Dermis microvascular lymphatic vessel endothelial cell (primary cell): Measurements from ENCODE around the gene IL6ST. TPM values are rescaled to one million over a fixed set of nuclear protein-coding genes. Genes with fewer than 3 reads are reported as not detected.
"Not testable (repeated sequence)": the region's sequence is repeated elsewhere in the genome, so short reads cannot be mapped to it uniquely, and the experiment has no call there.

Source experiments
- DNase-seq, 2 donors: peaks; one replicate each; pipeline versions ENCODE4 v3.0.0 to v3.0.0-alpha.2; 2010; ENCODE audit warnings: low read depth in 2 of 2
- total RNA-seq: library from RNA; depleted of rRNA; stranded (reverse); fragments of >200 nt; gene quantifications from 2 replicates; pipeline ENCODE4 v1.2.1, GENCODE V29; 2014

Gene IL6ST
- total RNA-seq, 1 donor from 2014 or later: 501 TPM

- no peak for DNase-seq
Observed at GRCh38 chr5:55966284-55966683, 28.5 kb downstream of the IL6ST start.

- no peak for DNase-seq
Observed at GRCh38 chr5:55965525-55965924, 29.2 kb downstream of the IL6ST start.

GRCh38 chr5:55960779-55961178 is 34.0 kb downstream of the IL6ST start:
- DNase-seq: no peak

- no peak for DNase-seq
Observed at GRCh38 chr5:55959208-55959607, 35.6 kb downstream of the IL6ST start.

- not testable (repeated sequence) for DNase-seq
Observed at GRCh38 chr5:55941154-55941553, 53.6 kb downstream of the IL6ST start.

- DNase-seq: not testable (repeated sequence)
Observed at GRCh38 chr5:55937598-55937997, 57.2 kb downstream of the IL6ST start.

GRCh38 chr5:55936100-55936693 is 58.6 kb downstream of the IL6ST start:
- peak; percentile 68 to 88 for DNase-seq

- no peak for DNase-seq
Observed at GRCh38 chr5:55935371-55935770, 59.4 kb downstream of the IL6ST start.

- no peak for DNase-seq
Observed at GRCh38 chr5:55934720-55935119, 60.0 kb downstream of the IL6ST start.

- DNase-seq: no peak
Observed at GRCh38 chr5:55934115-55934613, 60.6 kb downstream of the IL6ST start.

- no peak for DNase-seq
Observed at GRCh38 chr5:55933377-55934114, 61.2 kb downstream of the IL6ST start.

GRCh38 chr5:55932700-55933099 is 62.1 kb downstream of the IL6ST start:
- DNase-seq: no peak

GRCh38 chr5:55929020-55929799 is 65.6 kb downstream of the IL6ST start:
- no peak for DNase-seq

GRCh38 chr5:55927861-55928655 is 66.7 kb downstream of the IL6ST start:
- no peak for DNase-seq

- no peak for DNase-seq
Observed at GRCh38 chr5:55926476-55926875, 68.3 kb downstream of the IL6ST start.

GRCh38 chr5:55925712-55926111 is 69.1 kb downstream of the IL6ST start:
- DNase-seq: peak in 1 of 2 donors; percentile 29

GRCh38 chr5:55925181-55925580 is 69.6 kb downstream of the IL6ST start:
- DNase-seq: no peak

- DNase-seq: no peak
Observed at GRCh38 chr5:55924744-55925143, 70.0 kb downstream of the IL6ST start.

GRCh38 chr5:55923865-55924500 is 70.8 kb downstream of the IL6ST start:
- DNase-seq: no peak

GRCh38 chr5:55923177-55923771 is 71.5 kb downstream of the IL6ST start:
- peak; percentile 62 to 90 for DNase-seq

- DNase-seq: no peak
Observed at GRCh38 chr5:55921617-55922016, 73.1 kb downstream of the IL6ST start.
